ENCODE data around the gene TAGLN3. TPM values are rescaled to one million over a fixed set of nuclear protein-coding genes. Genes with fewer than 3 reads are reported as not detected.

Gene TAGLN3
- total RNA-seq, 2 donors from 2014 or later, result 0.52 to 0.99 TPM

GRCh38 chr3:111956995-111957734 is 41.6 kb upstream of the TAGLN3 start:
- intact Hi-C loops (cut with DNase I), result no loop called here
- no peak for ATAC-seq
- Histone ChIP-seq H3K4me3 (no peak overlapping the region), H3K27me3 (no peaks in the 10 kb centered on the region), H3K9me3 (no peaks in the 10 kb centered on the region), H3K4me1 (no peaks in the 10 kb centered on the region), H3K36me3 (replicated peaks in 1 of 2; ENCODE audit: insufficient read depth in 1 of 2, low read depth in 2 of 2) (no peaks in the 10 kb centered on the region), H3K27ac (no peak overlapping the region)
- TF ChIP-seq CTCF (IDR thresholded peaks at IDR 0.05), result no peak
- TF ChIP-seq POLR2A (IDR thresholded peaks at IDR 0.05), result no peak
- WGBS, 2 donors, result 49 to 82% methylated on average over 4 of the region's 4 CpGs
- peak in 1 of 4 donors; percentile 24 for DNase-seq

GRCh38 chr3:111961461-111962164 is 37.1 kb upstream of the TAGLN3 start:
- no peak for DNase-seq
- intact Hi-C loops (cut with DNase I), result no loop called here

GRCh38 chr3:111963424-111963823 is 35.3 kb upstream of the TAGLN3 start:
- no peaks in the 10 kb centered on the region for H3K27me3 ChIP-seq
- H3K9me3 ChIP-seq, result no peaks in the 10 kb centered on the region
- H3K27ac ChIP-seq, result no peak overlapping the region
- H3K36me3 ChIP-seq (replicated peaks in 1 of 2; ENCODE audit: insufficient read depth in 1 of 2, low read depth in 2 of 2), result no peaks in the 10 kb centered on the region
- DNase-seq (no peak), ATAC-seq (no peak)
- H3K4me1 ChIP-seq, result peaks cover 6% of the 10 kb centered on the region
- intact Hi-C loops (cut with DNase I), result no loop called here
- no peak for TF ChIP-seq POLR2A (IDR thresholded peaks at IDR 0.05)
- no peak for TF ChIP-seq CTCF (IDR thresholded peaks at IDR 0.05)
- WGBS, 2 donors, result 80 to 93% methylated on average over 1 of the region's 1 CpG
- H3K4me3 ChIP-seq, result no peak overlapping the region

More at GRCh38 chr3:111961461-111962164, 37.1 kb upstream of the TAGLN3 start:
- no peak for TF ChIP-seq CTCF (IDR thresholded peaks at IDR 0.05)
- no peak for TF ChIP-seq POLR2A (IDR thresholded peaks at IDR 0.05)
- H3K4me1 ChIP-seq, result no peaks in the 10 kb centered on the region
- no peak overlapping the region for H3K4me3 ChIP-seq
- no peak for ATAC-seq
- H3K27ac ChIP-seq, result no peak overlapping the region
- H3K36me3 ChIP-seq (replicated peaks in 1 of 2; ENCODE audit: insufficient read depth in 1 of 2, low read depth in 2 of 2), result no peaks in the 10 kb centered on the region
- no peaks in the 10 kb centered on the region for H3K9me3 ChIP-seq
- WGBS, 2 donors, result 82 to 89% methylated on average over 3 of the region's 3 CpGs
- no peaks in the 10 kb centered on the region for H3K27me3 ChIP-seq

- TF ChIP-seq POLR2A (IDR thresholded peaks at IDR 0.05) (no peak), CTCF (IDR thresholded peaks at IDR 0.05) (no peak)
- Histone ChIP-seq H3K4me1 (peaks cover 6% of the 10 kb centered on the region), H3K36me3 (replicated peaks in 1 of 2; ENCODE audit: insufficient read depth in 1 of 2, low read depth in 2 of 2) (no peaks in the 10 kb centered on the region), H3K9me3 (no peaks in the 10 kb centered on the region), H3K4me3 (no peak overlapping the region), H3K27me3 (no peaks in the 10 kb centered on the region), H3K27ac (no peak overlapping the region)
- ATAC-seq (no peak), DNase-seq (no peak)
- intact Hi-C loops (cut with DNase I), result loop anchor here (5.0 kb wide), 1 partner anchor 243 kb away; no protein-coding TSS in a partner anchor
- 89 to 91% methylated on average over 2 of the region's 2 CpGs for WGBS, 2 donors
Observed at GRCh38 chr3:111965484-111965883, 33.2 kb upstream of the TAGLN3 start.

All from body of pancreas (tissue), 4 donors.